ENCODE results near the gene FOXJ1. TPM values are rescaled to one million over a fixed set of nuclear protein-coding genes. Genes with fewer than 3 reads are reported as not detected.

FOXJ1 gene
- total and polyA plus RNA-seq, 2 of the 13 experiments (the other 11 are each of a cell fraction or from before 2014, with no cell fraction given) = 0.98 to 1.6 TPM

GRCh38 chr17:76131692-76132573, 9.1 kb downstream of the FOXJ1 start (continued):
- TF ChIP-seq TIGD3 (CRISPR knock-in tag; IDR thresholded peaks at IDR 0.05; ENCODE audit: borderline replicate concordance) = no peak
- no peak for TF ChIP-seq ARNT (IDR thresholded peaks at IDR 0.05)
- TF ChIP-seq ZNF296 (CRISPR knock-in tag; conservative IDR thresholded peaks at IDR 0.05) = no peak
- no peak for TF ChIP-seq PBX3 (CRISPR knock-in tag; IDR thresholded peaks at IDR 0.05; ENCODE audit: borderline replicate concordance)
- 0 out of 2 replicates have a peak, but pooled peaks have one; percentile 5 for TF ChIP-seq ZBED4 (CRISPR knock-in tag; IDR thresholded peaks at IDR 0.05; ENCODE audit: borderline replicate concordance)
- TF ChIP-seq FUBP1 (CRISPR knock-in tag; IDR thresholded peaks at IDR 0.05; ENCODE audit: borderline replicate concordance) = no peak
- no peak for TF ChIP-seq SIX4 (CRISPR knock-in tag; IDR thresholded peaks at IDR 0.05)
- 0 out of 2 replicates have a peak, but pooled peaks have one; percentile 21 for TF ChIP-seq ZNF343 (CRISPR knock-in tag; IDR thresholded peaks at IDR 0.05)
- TF ChIP-seq NCOA2 (CRISPR knock-in tag; IDR thresholded peaks at IDR 0.05) = peak; percentile 78
- no peak for TF ChIP-seq ZNF225 (CRISPR knock-in tag; IDR thresholded peaks at IDR 0.05)
- 0 out of 2 replicates have a peak, but pooled peaks have one; percentile 25 for TF ChIP-seq ZNF160 (CRISPR knock-in tag; IDR thresholded peaks at IDR 0.05)
- no peak for TF ChIP-seq FOXJ3 (CRISPR knock-in tag; IDR thresholded peaks at IDR 0.05; ENCODE audit: borderline replicate concordance)
- peak; percentile 75 for TF ChIP-seq TCF7 (IDR thresholded peaks at IDR 0.05; ENCODE audit: low read depth)
- TF ChIP-seq RBAK (CRISPR knock-in tag; IDR thresholded peaks at IDR 0.05) = 0 out of 2 replicates have a peak, but pooled peaks have one; percentile 19
- TF ChIP-seq CSRNP2 (CRISPR knock-in tag; conservative IDR thresholded peaks at IDR 0.05; ENCODE audit: low read depth) = no peak
- 0 out of 2 replicates have a peak, but pooled peaks have one; percentile 58 for TF ChIP-seq ZSCAN31 (CRISPR knock-in tag; IDR thresholded peaks at IDR 0.05; ENCODE audit: low read depth)
- no peak for TF ChIP-seq MIXL1 (CRISPR knock-in tag; IDR thresholded peaks at IDR 0.05)
- TF ChIP-seq FOXC1 (CRISPR knock-in tag; IDR thresholded peaks at IDR 0.05; ENCODE audit: borderline replicate concordance) = no peak
